Measurements from ENCODE around the gene PHLDA3.

- TF ChIP-seq, protein P1, sequence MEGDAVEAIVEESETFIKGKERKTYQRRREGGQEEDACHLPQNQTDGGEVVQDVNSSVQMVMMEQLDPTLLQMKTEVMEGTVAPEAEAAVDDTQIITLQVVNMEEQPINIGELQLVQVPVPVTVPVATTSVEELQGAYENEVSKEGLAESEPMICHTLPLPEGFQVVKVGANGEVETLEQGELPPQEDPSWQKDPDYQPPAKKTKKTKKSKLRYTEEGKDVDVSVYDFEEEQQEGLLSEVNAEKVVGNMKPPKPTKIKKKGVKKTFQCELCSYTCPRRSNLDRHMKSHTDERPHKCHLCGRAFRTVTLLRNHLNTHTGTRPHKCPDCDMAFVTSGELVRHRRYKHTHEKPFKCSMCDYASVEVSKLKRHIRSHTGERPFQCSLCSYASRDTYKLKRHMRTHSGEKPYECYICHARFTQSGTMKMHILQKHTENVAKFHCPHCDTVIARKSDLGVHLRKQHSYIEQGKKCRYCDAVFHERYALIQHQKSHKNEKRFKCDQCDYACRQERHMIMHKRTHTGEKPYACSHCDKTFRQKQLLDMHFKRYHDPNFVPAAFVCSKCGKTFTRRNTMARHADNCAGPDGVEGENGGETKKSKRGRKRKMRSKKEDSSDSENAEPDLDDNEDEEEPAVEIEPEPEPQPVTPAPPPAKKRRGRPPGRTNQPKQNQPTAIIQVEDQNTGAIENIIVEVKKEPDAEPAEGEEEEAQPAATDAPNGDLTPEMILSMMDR (IDR thresholded peaks at IDR 0.05) = no peak
- TF ChIP-seq ZFX (IDR thresholded peaks at IDR 0.05; ENCODE audit: borderline replicate concordance) = no peak
These were observed 16.1 kb downstream of the PHLDA3 start for GRCh38 chr1:201452866-201453265.
